ENCODE measurements around the gene AK3. TPM values are rescaled to one million over a fixed set of nuclear protein-coding genes. Genes with fewer than 3 reads are reported as not detected.
"Not testable (repeated sequence)": the region's sequence is repeated elsewhere in the genome, so short reads cannot be mapped to it uniquely, and the experiment has no call there.

Gene AK3
- total RNA-seq, 1 donor, result 74.1 TPM

DNA sequence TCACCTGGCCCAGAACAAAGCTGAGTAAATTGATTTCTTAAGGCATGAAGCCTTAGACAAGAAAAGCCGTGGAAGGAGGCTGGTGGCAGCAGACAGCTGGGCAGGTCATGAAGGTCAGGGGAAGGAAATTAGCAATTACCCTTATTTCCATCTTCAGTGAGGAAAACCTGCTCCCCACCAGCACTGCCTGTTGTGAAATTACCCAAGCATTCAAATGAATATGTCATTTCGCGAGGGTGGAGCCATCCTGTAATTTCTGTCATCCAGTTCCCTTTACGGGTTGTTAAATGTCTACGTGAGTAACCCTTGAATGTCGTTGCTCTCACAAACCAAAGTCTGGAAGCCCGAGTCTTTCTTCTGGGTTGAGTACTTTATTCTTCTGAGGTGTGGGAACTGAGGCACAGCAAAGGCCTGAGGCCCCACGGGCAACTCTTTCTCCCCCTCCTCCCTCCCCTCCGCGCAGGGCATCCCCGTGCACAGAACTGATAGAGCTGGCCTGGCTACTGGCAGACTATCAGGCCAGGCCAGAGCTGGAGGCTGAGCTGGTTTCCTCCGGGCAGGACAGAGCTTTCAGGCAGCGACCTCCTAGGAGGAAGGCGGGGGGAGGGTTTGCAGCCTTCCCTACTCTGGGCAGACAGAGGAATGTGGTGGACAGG, 22.0 kb upstream of the AK3 start:
- DNase-seq (ENCODE audit: low read depth), result no peak
- TF ChIP-seq, protein P1, sequence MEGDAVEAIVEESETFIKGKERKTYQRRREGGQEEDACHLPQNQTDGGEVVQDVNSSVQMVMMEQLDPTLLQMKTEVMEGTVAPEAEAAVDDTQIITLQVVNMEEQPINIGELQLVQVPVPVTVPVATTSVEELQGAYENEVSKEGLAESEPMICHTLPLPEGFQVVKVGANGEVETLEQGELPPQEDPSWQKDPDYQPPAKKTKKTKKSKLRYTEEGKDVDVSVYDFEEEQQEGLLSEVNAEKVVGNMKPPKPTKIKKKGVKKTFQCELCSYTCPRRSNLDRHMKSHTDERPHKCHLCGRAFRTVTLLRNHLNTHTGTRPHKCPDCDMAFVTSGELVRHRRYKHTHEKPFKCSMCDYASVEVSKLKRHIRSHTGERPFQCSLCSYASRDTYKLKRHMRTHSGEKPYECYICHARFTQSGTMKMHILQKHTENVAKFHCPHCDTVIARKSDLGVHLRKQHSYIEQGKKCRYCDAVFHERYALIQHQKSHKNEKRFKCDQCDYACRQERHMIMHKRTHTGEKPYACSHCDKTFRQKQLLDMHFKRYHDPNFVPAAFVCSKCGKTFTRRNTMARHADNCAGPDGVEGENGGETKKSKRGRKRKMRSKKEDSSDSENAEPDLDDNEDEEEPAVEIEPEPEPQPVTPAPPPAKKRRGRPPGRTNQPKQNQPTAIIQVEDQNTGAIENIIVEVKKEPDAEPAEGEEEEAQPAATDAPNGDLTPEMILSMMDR (IDR thresholded peaks at IDR 0.05; ENCODE audit: insufficient read depth, low read length), result no peak
- no peak overlapping the region for H3K4me3 ChIP-seq (ENCODE audit: low read depth, low read length)

DNA sequence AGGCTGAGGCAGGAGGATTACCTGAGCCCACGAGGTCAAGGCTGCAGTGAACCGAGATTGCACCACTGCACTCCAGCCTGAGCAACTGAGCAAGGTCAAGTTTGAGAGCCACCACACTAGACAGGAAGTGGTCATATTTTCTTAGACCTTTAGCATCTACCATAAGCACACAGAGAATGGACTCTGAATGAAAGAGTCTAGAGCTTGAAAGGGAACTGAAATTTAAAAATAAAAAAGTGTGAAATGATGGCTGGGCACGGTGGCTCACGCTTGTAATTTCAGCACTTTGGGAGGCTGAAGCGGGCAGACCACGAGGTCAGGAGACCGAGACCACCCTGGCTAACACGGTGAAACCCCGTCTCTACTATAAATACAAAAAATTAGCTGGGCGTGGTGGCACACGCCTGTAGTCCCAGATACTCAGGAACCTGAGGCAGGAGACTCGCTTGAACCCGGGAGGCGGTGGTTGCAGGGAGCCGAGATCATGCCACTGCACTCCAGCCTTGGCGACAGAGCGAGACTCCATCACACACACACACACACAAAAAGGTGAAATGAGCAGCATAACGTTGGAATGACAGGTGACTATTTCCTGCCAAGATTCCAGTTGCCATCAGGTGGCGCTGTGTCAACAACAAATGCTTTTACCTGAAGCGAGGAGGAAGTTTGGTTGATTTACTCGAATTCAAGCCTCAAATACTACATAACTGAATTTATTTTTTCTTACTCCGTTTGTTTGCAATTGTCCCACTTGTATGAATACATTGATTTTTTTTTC, 21.3 kb upstream of the AK3 start:
- no peak overlapping the region for H3K4me3 ChIP-seq (ENCODE audit: low read depth, low read length)
- peak; percentile 83 for DNase-seq (ENCODE audit: low read depth)
- TF ChIP-seq, protein P1 (IDR thresholded peaks at IDR 0.05; ENCODE audit: insufficient read depth, low read length), result peak; percentile 75

DNA sequence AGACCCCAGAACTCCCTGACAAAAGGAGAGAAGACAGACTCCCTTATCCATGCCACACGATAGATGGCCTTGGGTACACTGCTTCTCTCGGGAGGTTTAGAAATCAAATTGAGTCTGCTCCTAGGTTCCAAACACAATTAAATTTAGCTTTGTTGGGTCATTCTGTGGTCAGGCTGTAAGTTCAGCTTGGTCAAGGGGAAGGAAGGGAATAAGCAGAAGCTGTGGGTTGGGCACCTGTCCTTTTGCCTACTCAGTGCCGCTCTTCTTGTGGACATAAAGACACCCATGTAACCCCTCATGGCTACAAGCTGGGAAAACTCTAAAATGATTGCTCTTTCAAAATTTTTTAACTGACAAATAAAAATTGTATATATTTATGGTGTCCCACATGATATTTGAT, 19.1 kb upstream of the AK3 start:
- no peak overlapping the region for H3K4me3 ChIP-seq (ENCODE audit: low read depth, low read length)
- TF ChIP-seq, protein P1 (IDR thresholded peaks at IDR 0.05; ENCODE audit: insufficient read depth, low read length), result no peak

DNA sequence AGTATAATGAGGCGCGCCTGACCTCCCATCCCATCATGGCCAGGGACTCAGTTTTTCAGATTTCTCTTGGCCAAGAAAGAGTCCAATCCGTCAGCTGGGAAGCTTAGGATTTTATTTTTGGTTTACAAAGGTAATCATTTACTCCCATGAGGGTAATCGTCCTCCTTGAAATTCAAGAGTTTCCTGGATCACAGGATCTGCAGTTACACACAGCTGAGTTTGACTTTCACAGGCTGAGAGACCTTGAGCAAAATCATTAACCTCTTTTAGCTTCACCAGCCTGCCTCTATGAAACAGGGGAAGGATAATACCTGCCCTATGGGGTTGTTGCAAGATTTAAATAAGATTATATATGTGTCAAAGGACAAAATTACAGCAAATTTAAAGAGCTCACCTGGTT, 15.4 kb upstream of the AK3 start:
- TF ChIP-seq, protein P1 (IDR thresholded peaks at IDR 0.05; ENCODE audit: insufficient read depth, low read length), result no peak
- no peak for DNase-seq (ENCODE audit: low read depth)
- no peak overlapping the region for H3K4me3 ChIP-seq (ENCODE audit: low read depth, low read length)

More for the DNA sequence above, 19.1 kb upstream of the AK3 start:
- no peak for DNase-seq (ENCODE audit: low read depth)

DNA sequence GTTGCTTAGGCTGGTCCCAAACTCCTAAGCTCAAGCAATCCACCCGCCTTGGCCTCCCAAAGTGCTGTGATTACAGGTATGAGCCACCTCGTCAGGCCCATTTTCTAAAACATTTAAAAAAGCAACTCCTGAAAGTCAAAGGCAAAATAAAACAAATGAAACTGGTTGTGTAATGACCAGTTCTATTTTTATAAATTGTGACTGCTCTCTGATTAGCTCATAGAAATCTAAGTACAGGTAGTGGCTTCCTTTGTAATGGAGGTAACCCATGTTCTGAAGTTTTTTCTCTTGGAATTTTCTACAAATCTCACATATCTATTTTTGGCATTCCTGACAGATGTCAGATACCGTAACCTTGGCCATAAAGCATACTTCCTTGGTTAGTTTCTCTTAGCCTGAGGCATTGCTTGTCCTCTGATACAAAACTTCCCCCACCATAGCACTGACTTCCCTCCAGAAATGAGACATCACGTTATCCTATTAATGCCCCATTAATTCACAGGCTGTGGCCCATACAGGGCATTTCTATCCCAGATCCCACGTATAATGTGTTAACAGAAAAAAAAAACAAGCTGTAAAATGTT, 14.1 kb upstream of the AK3 start:
- H3K4me3 ChIP-seq (ENCODE audit: low read depth, low read length), result no peak overlapping the region
- TF ChIP-seq, protein P1 (IDR thresholded peaks at IDR 0.05; ENCODE audit: insufficient read depth, low read length), result no peak
- DNase-seq (ENCODE audit: low read depth), result no peak

DNA sequence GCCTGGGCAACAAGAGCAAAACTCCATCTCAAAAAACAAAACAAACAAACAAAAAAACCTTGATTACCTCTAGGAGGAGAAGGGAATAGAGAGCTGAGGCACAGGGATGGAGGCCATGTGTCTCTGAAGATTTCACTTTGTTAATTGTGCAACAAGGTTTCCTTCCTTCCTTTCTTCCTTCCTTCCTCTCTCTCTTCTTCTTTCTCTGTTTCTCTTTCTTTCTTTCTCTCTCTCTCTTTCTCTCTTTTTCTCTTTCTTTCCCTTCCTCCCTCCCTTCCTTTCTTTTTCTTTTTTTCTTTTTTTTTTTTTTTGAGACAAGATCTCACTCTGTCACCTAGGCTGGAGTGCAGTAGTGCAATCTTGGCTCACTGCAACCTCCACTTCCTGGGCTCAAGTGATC, 13.5 kb upstream of the AK3 start:
- DNase-seq (ENCODE audit: low read depth); H3K4me3 ChIP-seq (ENCODE audit: low read depth, low read length): not testable (repeated sequence)

DNA sequence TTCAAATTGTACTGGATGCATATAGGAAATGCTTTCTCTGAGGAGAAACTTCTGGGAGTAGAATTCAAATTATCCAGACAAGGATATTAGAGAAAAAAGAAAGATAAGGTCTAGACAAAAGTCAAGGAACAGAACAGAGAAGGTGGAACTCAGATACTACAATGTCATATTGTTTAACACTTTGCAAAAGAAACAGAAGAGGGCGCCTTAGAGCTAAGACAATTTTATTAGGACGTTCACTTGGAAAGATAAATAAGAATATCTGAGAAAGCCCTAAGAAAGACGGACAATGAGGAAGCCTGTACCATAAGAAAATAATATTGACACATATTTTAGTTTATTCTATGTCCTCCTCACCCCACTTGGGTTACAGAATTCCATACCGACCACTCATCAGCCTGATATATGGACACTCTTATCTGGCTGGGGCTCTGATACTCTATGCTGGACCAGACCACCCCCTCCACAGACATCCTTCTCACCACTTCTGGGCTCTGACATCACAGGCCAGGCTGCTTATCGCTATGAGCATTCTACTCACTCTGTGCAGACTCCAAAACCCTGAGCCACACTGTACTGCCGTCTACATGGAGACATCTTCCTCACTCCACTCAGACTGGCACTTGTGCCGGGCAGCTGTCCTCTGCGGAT, 9.1 kb upstream of the AK3 start:
- DNase-seq (ENCODE audit: low read depth), result peak; percentile 70
- TF ChIP-seq, protein P1 (IDR thresholded peaks at IDR 0.05; ENCODE audit: insufficient read depth, low read length), result peak; percentile 62
- H3K4me3 ChIP-seq (ENCODE audit: low read depth, low read length), result no peak overlapping the region
